A549 (cell line): ENCODE results near the gene FGF5. TPM values are rescaled to one million over a fixed set of nuclear protein-coding genes. Genes with fewer than 3 reads are reported as not detected.

Experiments
- ATAC-seq, 2 experiments: fragments of 200-7000 bp in 1 of 2; fragments of >200 bp in 1 of 2; cut with Nextera tagmentation in 1 of 2; cut with Tn5 transposase in 1 of 2; 3 replicates each; pipeline versions ENCODE4 v1.8.0 to v1.9.1; 2018 to 2020; ENCODE audit warnings: mild to moderate bottlenecking in 1 of 2, moderate library complexity in 1 of 2
- CTCF ChIA-PET: fragments of 300-600 bp; sonication (Branson Sonifier 250); formaldehyde crosslinking; extraction: SDS; loops from one replicate; lab custom pipeline; 2021; ENCODE audit warnings: antibody characterized with exemption, inconsistent platforms; lab: Yijun Ruan, JAX
- POLR2A ChIA-PET: fragments of 350-600 bp; formaldehyde crosslinking; extraction: SDS; loops from one replicate; lab custom pipeline; 2021; ENCODE audit warnings: antibody characterized with exemption, inconsistent platforms; lab: Yijun Ruan, JAX
- DNase-seq, 2 experiments: peaks; one replicate each; pipeline versions ENCODE4 v3.0.0 to v3.0.0-alpha.2; 2011 to 2016; ENCODE audit warnings: low read depth in 1 of 2, low spot score in 1 of 2
- FAIRE-seq: peaks from 2 replicates; lab custom pipeline; 2011; peaks lifted over from hg19 to GRCh38; lab: Jason Lieb, UNC
- H3K27ac ChIP-seq, 2 experiments: fragments of >200 bp; sonication (Bioruptor Twin); formaldehyde crosslinking; 3 replicates each; pipeline ENCODE4 v1.5.1; 2016 to 2017
- H3K4me1 ChIP-seq: fragments of >200 bp; sonication (Bioruptor Twin); formaldehyde crosslinking; 3 replicates; pipeline ENCODE4 v1.6.1; 2016
- H3K4me2 ChIP-seq: fragments of >200 bp; sonication (Bioruptor Twin); formaldehyde crosslinking; 3 replicates; pipeline ENCODE4 v1.6.1; 2016
- H3K4me3 ChIP-seq: fragments of >200 bp; sonication (Bioruptor Twin); formaldehyde crosslinking; 3 replicates; pipeline ENCODE4 v1.5.1; 2016
- H3K9me3 ChIP-seq: fragments of >200 bp; sonication (Bioruptor Twin); formaldehyde crosslinking; 3 replicates; pipeline ENCODE4 v1.6.1; 2016
- CBX8 ChIP-seq: fragments of 200-600 bp; sonication (generic); IDR thresholded peaks from 2 replicates; pipeline ENCODE4 v1.6.1; 2016
- CEBPB ChIP-seq, 2 experiments: fragments of >200 bp in 1 of 2; sonication (Bioruptor Twin) in 1 of 2; formaldehyde crosslinking in 1 of 2; IDR thresholded peaks; 2 replicates each; pipeline ENCODE4 v1.6.1; 2012 to 2016
- CHD2 ChIP-seq: fragments of 150-350 bp; IDR thresholded peaks from 2 replicates; pipeline ENCODE4 v1.6.1; 2014; ENCODE audit warnings: low read length; ENCODE audit not compliant: partially characterized antibody
- CHD4 ChIP-seq: fragments of 200-600 bp; sonication (generic); IDR thresholded peaks from 2 replicates; pipeline ENCODE4 v1.6.1; 2016; ENCODE audit warnings: antibody characterized with exemption, mild to moderate bottlenecking, borderline replicate concordance
- EHMT2 ChIP-seq: fragments of 200-600 bp; sonication (generic); IDR thresholded peaks from 2 replicates; pipeline ENCODE4 v1.6.1; 2016; ENCODE audit warnings: antibody characterized with exemption, low read depth, mild to moderate bottlenecking, moderate library complexity
- FOSB ChIP-seq: fragments of 250-450 bp; sonication (Bioruptor Pico); IDR thresholded peaks from 2 replicates; pipeline ENCODE4 v1.5.0; 2020; ENCODE audit warnings: mild to moderate bottlenecking, moderate library complexity
- GATA3 ChIP-seq: IDR thresholded peaks from 2 replicates; pipeline ENCODE4 v1.6.1; 2012; ENCODE audit warnings: borderline replicate concordance
- HDAC2 ChIP-seq: fragments of 200-600 bp; sonication (generic); IDR thresholded peaks from 2 replicates; pipeline ENCODE4 v1.6.1; 2016
- HOXA7 ChIP-seq: fragments of 250-450 bp; sonication (Bioruptor Pico); IDR thresholded peaks from 2 replicates; pipeline ENCODE4 v1.5.0; 2020; ENCODE audit warnings: mild to moderate bottlenecking, moderate library complexity
- HOXB5 ChIP-seq: fragments of 250-450 bp; sonication (Bioruptor Pico); IDR thresholded peaks from 2 replicates; pipeline ENCODE4 v1.5.0; 2020; ENCODE audit warnings: mild to moderate bottlenecking, moderate library complexity
- JUNB ChIP-seq: fragments of >200 bp; sonication (Bioruptor Twin); formaldehyde crosslinking; IDR thresholded peaks from 2 replicates; pipeline ENCODE4 v1.6.1; 2016
- MAZ ChIP-seq: fragments of 150-350 bp; IDR thresholded peaks from 2 replicates; pipeline ENCODE4 v1.6.1; 2014; ENCODE audit warnings: antibody characterized with exemption, low read depth, low read length, borderline replicate concordance
- MYC ChIP-seq: IDR thresholded peaks from 2 replicates; pipeline ENCODE4 v1.6.1; 2012; ENCODE audit warnings: mild to moderate bottlenecking, inconsistent platforms, low read length, improper control_type of control experiment, borderline replicate concordance
- NFE2L2 ChIP-seq: fragments of 150-350 bp; conservative IDR thresholded peaks from 2 replicates; pipeline ENCODE4 v1.6.1; 2014; ENCODE audit warnings: low read length
- POLR2A ChIP-seq: IDR thresholded peaks from 2 replicates; pipeline ENCODE4 v1.6.1; 2012; ENCODE audit warnings: mild to moderate bottlenecking, low read length
- POLR2AphosphoS2 ChIP-seq: conservative IDR thresholded peaks from 2 replicates; pipeline ENCODE4 v1.6.1; 2012; ENCODE audit warnings: low read length, improper control_type of control experiment, inconsistent platforms
- RAD21 ChIP-seq, 2 experiments: fragments of >200 bp in 1 of 2; sonication (Bioruptor Twin) in 1 of 2; formaldehyde crosslinking in 1 of 2; IDR thresholded peaks in 1 of 2; conservative IDR thresholded peaks in 1 of 2; 2 replicates in 1 of 2; 3 replicates in 1 of 2; pipeline ENCODE4 v1.6.1; 2012 to 2018; ENCODE audit warnings: inconsistent platforms in 1 of 2
- RARB ChIP-seq: fragments of 250-450 bp; sonication (Bioruptor Pico); IDR thresholded peaks from 2 replicates; pipeline ENCODE4 v1.8.0; 2021; ENCODE audit warnings: mild to moderate bottlenecking, moderate library complexity
- RFX5 ChIP-seq: fragments of 450-650 bp; IDR thresholded peaks from 2 replicates; pipeline ENCODE4 v1.7.1; 2014; ENCODE audit warnings: antibody characterized with exemption, mild to moderate bottlenecking, moderate library complexity
- RNF2 ChIP-seq: fragments of 200-600 bp; sonication (generic); IDR thresholded peaks from 2 replicates; pipeline ENCODE4 v1.6.1; 2016; ENCODE audit warnings: low read depth, mild to moderate bottlenecking, antibody characterized with exemption, moderate library complexity, borderline replicate concordance
- SREBF2 ChIP-seq: fragments of 450-650 bp; IDR thresholded peaks from 2 replicates; pipeline ENCODE4 v1.6.1; 2014; ENCODE audit warnings: mild to moderate bottlenecking, moderate library complexity
- TFCP2L1 ChIP-seq: fragments of 250-450 bp; sonication (Bioruptor Pico); IDR thresholded peaks from 2 replicates; pipeline ENCODE4 v1.5.0; 2021; ENCODE audit warnings: mild to moderate bottlenecking
- ZNF302 ChIP-seq: fragments of 250-450 bp; sonication (Bioruptor Pico); IDR thresholded peaks from 2 replicates; pipeline ENCODE4 v1.9.0; 2021; ENCODE audit warnings: inconsistent platforms, mild to moderate bottlenecking, moderate library complexity
- ZSCAN20 ChIP-seq: fragments of 250-450 bp; sonication (Bioruptor Pico); IDR thresholded peaks from 2 replicates; pipeline ENCODE4 v1.8.0; 2022; ENCODE audit warnings: mild to moderate bottlenecking, moderate library complexity
- WGBS: methylation state at CpG from one replicate; pipeline ENCODE4 v1.1.6; 2017; ENCODE audit errors: missing lambda C conversion rate; 5-methylcytosine and 5-hydroxymethylcytosine counted together
- polyA plus RNA-seq, 4 experiments: library from polyadenylated mRNA; depleted of rRNA in 3 of 4; stranded (reverse); fragments of >200 nt; fragmentation: RNase III in 1 of 4; extraction: RNeasy Plus Mini Kit Qiagen cat#74134 plus additional on column Dnase treatment in 1 of 4; gene quantifications; 2 replicates in 3 of 4; 3 replicates in 1 of 4; pipeline ENCODE4 v1.2.3, GENCODE V29; 2011 to 2017
- TF ChIP-seq, protein P1 (sequence below): fragments of 250-450 bp; sonication (Bioruptor Pico); IDR thresholded peaks from 2 replicates; pipeline ENCODE4 v1.5.0; 2021; ENCODE audit warnings: mild to moderate bottlenecking, moderate library complexity, borderline replicate concordance
- TF ChIP-seq, protein P2 (sequence below): IDR thresholded peaks from 2 replicates; pipeline ENCODE4 v1.6.1; 2012; ENCODE audit warnings: low read depth, borderline replicate concordance
- TF ChIP-seq, protein P3 (sequence below): fragments of 200-600 bp; sonication (generic); IDR thresholded peaks from 2 replicates; pipeline ENCODE4 v1.6.1; 2016; ENCODE audit warnings: antibody characterized with exemption, mild to moderate bottlenecking, moderate library complexity
- TF ChIP-seq, protein P4 (sequence below): fragments of 250-450 bp; sonication (Bioruptor Pico); IDR thresholded peaks from 2 replicates; pipeline ENCODE4 v1.5.0; 2020; ENCODE audit warnings: low read depth, mild to moderate bottlenecking, moderate library complexity
- TF ChIP-seq, protein P5 (sequence below): IDR thresholded peaks from 2 replicates; pipeline ENCODE4 v1.6.1; 2012

Gene FGF5
- polyA plus RNA-seq, 2 of the 4 experiments (the other 2 are of a cell fraction) = 0.21 TPM; not detected in 1

DNA sequence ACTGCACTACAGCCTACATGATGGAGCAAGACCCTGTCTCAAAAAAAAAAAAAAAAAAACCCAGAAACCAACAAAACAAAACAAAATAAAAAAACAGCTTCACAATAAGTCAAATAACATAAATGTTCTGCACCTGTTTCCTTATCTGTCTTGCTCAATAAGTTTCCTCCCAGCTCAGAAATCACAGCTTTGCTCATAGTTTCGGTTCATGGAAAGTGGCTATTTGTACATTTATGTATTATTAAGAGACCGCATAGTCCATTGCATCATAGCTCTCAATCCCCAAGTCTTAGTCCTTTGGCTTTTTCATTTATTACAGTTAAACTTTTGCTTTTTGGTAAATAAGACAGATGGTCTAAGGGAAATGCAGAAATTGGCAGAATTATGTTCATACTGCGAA, 44.7 kb downstream of the FGF5 start:
- Histone ChIP-seq H3K4me1 (no peaks in the 10 kb centered on the region), H3K27ac (no peak overlapping the region), H3K9me3 (no peaks in the 10 kb centered on the region), H3K4me2 (no peak overlapping the region), H3K4me3 (no peak overlapping the region)
- ChIA-PET POLR2A (no interaction called here), CTCF (interaction anchor here (0.6 kb wide), 1 partner anchor 1064 kb away, joined by 4 read pairs; no protein-coding TSS in a partner anchor)
- 50% methylated on average over 3 of the region's 3 CpGs for WGBS
- FAIRE-seq (no peak), DNase-seq (no peak), ATAC-seq (no peak)
- TF ChIP-seq FOSB (CRISPR knock-in tag) (no peak), SREBF2 (no peak), RNF2 (no peak), HDAC2 (no peak), ZSCAN20 (CRISPR knock-in tag) (no peak), ZNF302 (CRISPR knock-in tag) (no peak), CEBPB (IDR thresholded peaks at IDR 0.05) (no peak), CBX8 (no peak), RFX5 (no peak), POLR2A (no peak), TFCP2L1 (CRISPR knock-in tag) (no peak), CHD2 (no peak), HOXB5 (CRISPR knock-in tag) (no peak)
- TF ChIP-seq, protein P1, sequence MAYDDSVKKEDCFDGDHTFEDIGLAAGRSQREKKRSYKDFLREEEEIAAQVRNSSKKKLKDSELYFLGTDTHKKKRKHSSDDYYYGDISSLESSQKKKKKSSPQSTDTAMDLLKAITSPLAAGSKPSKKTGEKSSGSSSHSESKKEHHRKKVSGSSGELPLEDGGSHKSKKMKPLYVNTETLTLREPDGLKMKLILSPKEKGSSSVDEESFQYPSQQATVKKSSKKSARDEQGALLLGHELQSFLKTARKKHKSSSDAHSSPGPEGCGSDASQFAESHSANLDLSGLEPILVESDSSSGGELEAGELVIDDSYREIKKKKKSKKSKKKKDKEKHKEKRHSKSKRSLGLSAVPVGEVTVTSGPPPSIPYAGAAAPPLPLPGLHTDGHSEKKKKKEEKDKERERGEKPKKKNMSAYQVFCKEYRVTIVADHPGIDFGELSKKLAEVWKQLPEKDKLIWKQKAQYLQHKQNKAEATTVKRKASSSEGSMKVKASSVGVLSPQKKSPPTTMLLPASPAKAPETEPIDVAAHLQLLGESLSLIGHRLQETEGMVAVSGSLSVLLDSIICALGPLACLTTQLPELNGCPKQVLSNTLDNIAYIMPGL (CRISPR knock-in tag) = no peak
- TF ChIP-seq, protein P2, sequence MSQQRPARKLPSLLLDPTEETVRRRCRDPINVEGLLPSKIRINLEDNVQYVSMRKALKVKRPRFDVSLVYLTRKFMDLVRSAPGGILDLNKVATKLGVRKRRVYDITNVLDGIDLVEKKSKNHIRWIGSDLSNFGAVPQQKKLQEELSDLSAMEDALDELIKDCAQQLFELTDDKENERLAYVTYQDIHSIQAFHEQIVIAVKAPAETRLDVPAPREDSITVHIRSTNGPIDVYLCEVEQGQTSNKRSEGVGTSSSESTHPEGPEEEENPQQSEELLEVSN = no peak
- TF ChIP-seq, protein P3, sequence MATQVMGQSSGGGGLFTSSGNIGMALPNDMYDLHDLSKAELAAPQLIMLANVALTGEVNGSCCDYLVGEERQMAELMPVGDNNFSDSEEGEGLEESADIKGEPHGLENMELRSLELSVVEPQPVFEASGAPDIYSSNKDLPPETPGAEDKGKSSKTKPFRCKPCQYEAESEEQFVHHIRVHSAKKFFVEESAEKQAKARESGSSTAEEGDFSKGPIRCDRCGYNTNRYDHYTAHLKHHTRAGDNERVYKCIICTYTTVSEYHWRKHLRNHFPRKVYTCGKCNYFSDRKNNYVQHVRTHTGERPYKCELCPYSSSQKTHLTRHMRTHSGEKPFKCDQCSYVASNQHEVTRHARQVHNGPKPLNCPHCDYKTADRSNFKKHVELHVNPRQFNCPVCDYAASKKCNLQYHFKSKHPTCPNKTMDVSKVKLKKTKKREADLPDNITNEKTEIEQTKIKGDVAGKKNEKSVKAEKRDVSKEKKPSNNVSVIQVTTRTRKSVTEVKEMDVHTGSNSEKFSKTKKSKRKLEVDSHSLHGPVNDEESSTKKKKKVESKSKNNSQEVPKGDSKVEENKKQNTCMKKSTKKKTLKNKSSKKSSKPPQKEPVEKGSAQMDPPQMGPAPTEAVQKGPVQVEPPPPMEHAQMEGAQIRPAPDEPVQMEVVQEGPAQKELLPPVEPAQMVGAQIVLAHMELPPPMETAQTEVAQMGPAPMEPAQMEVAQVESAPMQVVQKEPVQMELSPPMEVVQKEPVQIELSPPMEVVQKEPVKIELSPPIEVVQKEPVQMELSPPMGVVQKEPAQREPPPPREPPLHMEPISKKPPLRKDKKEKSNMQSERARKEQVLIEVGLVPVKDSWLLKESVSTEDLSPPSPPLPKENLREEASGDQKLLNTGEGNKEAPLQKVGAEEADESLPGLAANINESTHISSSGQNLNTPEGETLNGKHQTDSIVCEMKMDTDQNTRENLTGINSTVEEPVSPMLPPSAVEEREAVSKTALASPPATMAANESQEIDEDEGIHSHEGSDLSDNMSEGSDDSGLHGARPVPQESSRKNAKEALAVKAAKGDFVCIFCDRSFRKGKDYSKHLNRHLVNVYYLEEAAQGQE = no peak
- TF ChIP-seq, protein P4, sequence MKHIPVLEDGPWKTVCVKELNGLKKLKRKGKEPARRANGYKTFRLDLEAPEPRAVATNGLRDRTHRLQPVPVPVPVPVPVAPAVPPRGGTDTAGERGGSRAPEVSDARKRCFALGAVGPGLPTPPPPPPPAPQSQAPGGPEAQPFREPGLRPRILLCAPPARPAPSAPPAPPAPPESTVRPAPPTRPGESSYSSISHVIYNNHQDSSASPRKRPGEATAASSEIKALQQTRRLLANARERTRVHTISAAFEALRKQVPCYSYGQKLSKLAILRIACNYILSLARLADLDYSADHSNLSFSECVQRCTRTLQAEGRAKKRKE (CRISPR knock-in tag) = no peak
- TF ChIP-seq, all 56 proteins: peak for 0

DNA sequence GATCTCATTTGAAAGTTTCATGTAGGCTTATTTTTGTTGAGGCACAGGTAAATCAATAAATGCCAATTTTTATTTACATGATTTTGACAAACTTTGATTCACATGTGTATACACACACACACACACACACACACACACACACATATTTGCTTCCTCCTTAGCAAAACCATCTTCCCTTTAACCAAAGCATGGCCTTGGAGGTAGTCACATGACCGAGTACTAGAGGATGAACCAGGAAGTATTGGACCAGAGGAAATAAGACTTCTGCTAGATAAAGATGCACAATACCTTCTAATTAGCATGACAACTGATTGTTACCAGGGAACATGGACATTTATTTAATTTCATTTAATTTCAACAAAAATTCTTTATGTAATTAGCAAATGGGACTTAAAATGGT, 45.7 kb downstream of the FGF5 start:
- no peaks in the 10 kb centered on the region for H3K9me3 ChIP-seq
- no peak overlapping the region for H3K27ac ChIP-seq
- H3K4me1 ChIP-seq = no peaks in the 10 kb centered on the region
- DNase-seq (no peak), ATAC-seq (no peak), FAIRE-seq (no peak)
- TF ChIP-seq MAZ (no peak), RAD21 (conservative IDR thresholded peaks at IDR 0.05 in 1 of 2, IDR thresholded peaks at IDR 0.05 in 1 of 2) (no peak), MYC (no peak), RFX5 (no peak), HDAC2 (no peak), GATA3 (no peak), NFE2L2 (no peak), RNF2 (no peak), HOXA7 (CRISPR knock-in tag) (no peak), EHMT2 (no peak), RARB (CRISPR knock-in tag) (no peak), ZSCAN20 (CRISPR knock-in tag) (no peak), JUNB (no peak), POLR2AphosphoS2 (no peak), CHD4 (no peak)
- TF ChIP-seq, protein P5, sequence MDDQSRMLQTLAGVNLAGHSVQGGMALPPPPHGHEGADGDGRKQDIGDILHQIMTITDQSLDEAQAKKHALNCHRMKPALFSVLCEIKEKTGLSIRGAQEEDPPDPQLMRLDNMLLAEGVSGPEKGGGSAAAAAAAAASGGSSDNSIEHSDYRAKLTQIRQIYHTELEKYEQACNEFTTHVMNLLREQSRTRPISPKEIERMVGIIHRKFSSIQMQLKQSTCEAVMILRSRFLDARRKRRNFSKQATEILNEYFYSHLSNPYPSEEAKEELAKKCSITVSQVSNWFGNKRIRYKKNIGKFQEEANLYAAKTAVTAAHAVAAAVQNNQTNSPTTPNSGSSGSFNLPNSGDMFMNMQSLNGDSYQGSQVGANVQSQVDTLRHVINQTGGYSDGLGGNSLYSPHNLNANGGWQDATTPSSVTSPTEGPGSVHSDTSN = no peak
- H3K4me2 ChIP-seq = no peak overlapping the region
- WGBS = 18% methylated on average over 1 of the region's 1 CpG
- ChIA-PET CTCF (no interaction called here), POLR2A (no interaction called here)
- H3K4me3 ChIP-seq = no peak overlapping the region
